ENCODE results near the gene YES1.

The YES1 gene

DNA sequence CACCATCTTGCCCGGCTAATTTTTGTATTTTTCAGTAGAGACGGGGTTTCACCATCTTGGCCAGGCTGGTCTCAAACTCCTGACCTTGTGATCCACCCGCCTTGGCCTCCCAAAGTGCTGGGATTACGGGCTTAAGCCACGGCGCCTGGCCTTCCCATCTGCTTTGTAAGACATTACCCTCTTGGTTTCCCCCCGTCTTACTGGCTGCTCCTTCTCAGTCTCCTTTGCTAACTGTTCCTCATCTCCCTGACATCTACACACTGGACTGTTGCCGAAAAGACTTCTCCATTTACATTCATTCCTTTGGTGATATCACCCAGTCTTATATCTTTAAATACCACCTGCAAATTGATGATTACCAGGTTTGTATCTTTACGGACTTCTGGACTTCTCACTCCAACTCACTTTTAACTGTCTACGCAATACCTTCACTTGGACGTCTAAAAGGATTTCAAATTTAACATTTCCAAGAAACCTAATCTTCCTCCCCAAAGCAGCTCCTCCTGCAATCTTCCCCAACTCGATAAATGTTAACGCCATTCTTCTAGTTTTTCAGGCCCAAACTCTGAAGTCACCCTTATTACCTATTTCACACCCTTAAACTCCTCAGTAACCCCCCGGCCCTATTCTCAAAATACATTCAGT is 37.9 kb downstream of the YES1 start:
- Mint-ChIP-seq H3K36me3 (ENCODE audit: low read depth) (peaks cover 16% of the 10 kb centered on the region), H3K4me1 (peaks cover 29% of the 10 kb centered on the region), H3K27me3 (ENCODE audit: low read depth) (no peaks in the 10 kb centered on the region), H3K4me3 (no peak overlapping the region), H3K27ac (peak overlapping the region in 1 of 3 experiments; percentile 5), H3K9me3 (no peaks in the 10 kb centered on the region)
- TF ChIP-seq, protein P1, sequence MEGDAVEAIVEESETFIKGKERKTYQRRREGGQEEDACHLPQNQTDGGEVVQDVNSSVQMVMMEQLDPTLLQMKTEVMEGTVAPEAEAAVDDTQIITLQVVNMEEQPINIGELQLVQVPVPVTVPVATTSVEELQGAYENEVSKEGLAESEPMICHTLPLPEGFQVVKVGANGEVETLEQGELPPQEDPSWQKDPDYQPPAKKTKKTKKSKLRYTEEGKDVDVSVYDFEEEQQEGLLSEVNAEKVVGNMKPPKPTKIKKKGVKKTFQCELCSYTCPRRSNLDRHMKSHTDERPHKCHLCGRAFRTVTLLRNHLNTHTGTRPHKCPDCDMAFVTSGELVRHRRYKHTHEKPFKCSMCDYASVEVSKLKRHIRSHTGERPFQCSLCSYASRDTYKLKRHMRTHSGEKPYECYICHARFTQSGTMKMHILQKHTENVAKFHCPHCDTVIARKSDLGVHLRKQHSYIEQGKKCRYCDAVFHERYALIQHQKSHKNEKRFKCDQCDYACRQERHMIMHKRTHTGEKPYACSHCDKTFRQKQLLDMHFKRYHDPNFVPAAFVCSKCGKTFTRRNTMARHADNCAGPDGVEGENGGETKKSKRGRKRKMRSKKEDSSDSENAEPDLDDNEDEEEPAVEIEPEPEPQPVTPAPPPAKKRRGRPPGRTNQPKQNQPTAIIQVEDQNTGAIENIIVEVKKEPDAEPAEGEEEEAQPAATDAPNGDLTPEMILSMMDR (IDR thresholded peaks at IDR 0.05; ENCODE audit: unreplicated experiment in 3 of 3): no peak

DNA sequence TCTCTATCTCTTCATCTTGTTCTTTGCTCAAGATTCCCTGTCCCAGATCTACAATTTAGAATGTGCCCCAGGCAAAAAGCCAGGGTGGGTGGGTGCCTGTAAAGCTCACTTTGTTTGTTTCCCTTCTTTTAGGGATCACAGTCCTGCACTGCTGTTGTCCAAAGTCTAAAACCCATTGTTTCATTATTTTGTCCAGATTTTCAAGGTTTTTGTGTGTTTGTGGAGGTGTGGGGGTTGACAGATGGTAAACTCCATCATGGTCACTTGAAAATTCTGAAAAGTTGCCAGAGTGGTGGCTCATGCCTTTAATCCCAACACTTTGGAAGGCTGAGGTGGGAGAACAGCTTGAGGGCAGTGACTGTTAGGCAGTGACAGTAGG is 41.5 kb downstream of the YES1 start:
- TF ChIP-seq, protein P1 (IDR thresholded peaks at IDR 0.05; ENCODE audit: unreplicated experiment in 3 of 3): no peak
- no peak overlapping the region for H3K4me3 Mint-ChIP-seq
- peak overlapping the region; percentile 28 to 83 (median 55) for H3K27ac Mint-ChIP-seq
- H3K36me3 Mint-ChIP-seq (ENCODE audit: low read depth): peaks cover 13% of the 10 kb centered on the region
- peaks cover 6% of the 10 kb centered on the region for H3K4me1 Mint-ChIP-seq
- H3K27me3 Mint-ChIP-seq (ENCODE audit: low read depth): no peaks in the 10 kb centered on the region
- no peaks in the 10 kb centered on the region for H3K9me3 Mint-ChIP-seq

DNA sequence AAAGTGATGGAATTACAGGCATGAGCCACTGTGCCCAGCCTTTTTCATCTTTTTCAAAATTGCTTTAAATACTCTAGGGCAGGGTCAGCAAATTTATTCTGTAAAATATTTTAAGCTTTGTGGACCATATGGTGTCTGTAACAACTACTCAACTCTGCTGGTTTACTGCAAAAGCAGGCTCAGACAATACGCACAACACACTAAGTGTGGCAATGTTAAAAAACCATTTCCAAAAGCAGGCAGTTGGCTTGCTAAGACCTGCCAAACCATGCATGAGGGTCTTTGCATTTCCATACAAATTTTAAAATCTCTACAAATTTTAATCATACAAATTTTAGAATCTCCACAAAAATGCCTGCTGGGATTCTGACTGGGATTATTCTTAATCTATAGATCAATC is 44.1 kb downstream of the YES1 start:
- Mint-ChIP-seq H3K27ac (no peak overlapping the region), H3K9me3 (no peaks in the 10 kb centered on the region), H3K4me1 (peaks cover 8% of the 10 kb centered on the region), H3K36me3 (ENCODE audit: low read depth) (peaks cover 14% of the 10 kb centered on the region), H3K4me3 (no peak overlapping the region), H3K27me3 (ENCODE audit: low read depth) (no peaks in the 10 kb centered on the region)
- TF ChIP-seq, protein P1 (IDR thresholded peaks at IDR 0.05; ENCODE audit: unreplicated experiment in 3 of 3): no peak

DNA sequence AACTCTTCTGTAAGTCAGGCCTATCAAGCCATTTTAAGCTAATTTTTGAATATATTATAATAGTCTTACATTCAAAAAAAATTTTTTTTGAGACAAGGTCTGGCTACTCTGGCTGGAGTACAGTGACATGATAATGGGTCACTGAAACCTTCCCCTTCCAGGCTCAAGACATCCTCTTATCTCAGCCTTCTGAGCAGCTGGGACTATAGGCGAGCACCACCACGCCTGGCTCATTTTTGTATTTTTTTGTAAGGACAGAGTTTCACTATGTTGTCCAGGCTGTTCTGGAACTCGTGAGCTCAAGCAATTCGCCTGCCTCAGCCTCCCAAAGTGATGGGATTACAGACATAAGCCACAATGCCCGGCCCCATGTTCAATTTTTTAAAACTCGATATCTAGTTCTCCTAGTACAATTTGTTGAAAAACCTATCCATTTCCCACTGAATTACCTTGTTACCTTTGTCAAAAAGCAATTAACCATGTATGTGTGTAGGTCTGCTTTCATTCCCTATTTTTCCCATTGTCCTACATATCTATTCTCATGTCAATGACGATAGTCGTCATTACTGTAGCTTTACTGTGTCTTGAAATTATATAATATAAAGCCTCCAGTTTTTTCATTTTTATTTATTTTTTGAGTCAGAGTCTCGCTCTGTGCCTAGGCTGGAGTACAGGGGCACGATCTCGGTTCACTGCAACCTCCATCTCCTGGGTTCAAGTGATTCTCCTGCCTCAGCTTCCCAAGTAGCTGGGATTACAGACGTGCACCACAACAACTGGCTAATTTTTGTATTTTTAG is 44.8 kb downstream of the YES1 start:
- Mint-ChIP-seq H3K9me3 (no peaks in the 10 kb centered on the region), H3K27me3 (ENCODE audit: low read depth) (no peaks in the 10 kb centered on the region), H3K36me3 (ENCODE audit: low read depth) (peaks cover 11% of the 10 kb centered on the region), H3K27ac (no peak overlapping the region), H3K4me1 (peaks cover 12% of the 10 kb centered on the region), H3K4me3 (no peak overlapping the region)
- TF ChIP-seq, protein P1 (IDR thresholded peaks at IDR 0.05; ENCODE audit: unreplicated experiment in 3 of 3): no peak

DNA sequence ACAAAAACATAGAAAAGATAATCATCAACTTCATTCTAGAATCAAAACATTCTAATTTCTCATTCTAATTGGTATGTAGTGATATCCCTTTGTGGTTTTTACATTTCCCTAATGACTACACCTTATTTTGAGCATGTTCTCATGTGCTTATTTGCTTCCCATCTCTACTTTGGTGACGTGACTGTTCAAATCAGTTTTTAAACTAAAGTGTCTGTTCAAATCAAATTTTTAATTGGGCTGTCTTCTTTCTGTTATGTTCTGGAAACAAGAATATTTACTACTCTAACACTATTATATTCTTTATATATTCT is 45.5 kb downstream of the YES1 start:
- Mint-ChIP-seq H3K27ac (no peak overlapping the region), H3K4me3 (no peak overlapping the region), H3K4me1 (peaks cover 12% of the 10 kb centered on the region), H3K9me3 (no peaks in the 10 kb centered on the region), H3K36me3 (ENCODE audit: low read depth) (peaks cover 13% of the 10 kb centered on the region), H3K27me3 (ENCODE audit: low read depth) (no peaks in the 10 kb centered on the region)
- TF ChIP-seq, protein P1 (IDR thresholded peaks at IDR 0.05; ENCODE audit: unreplicated experiment in 3 of 3): no peak
